ENCODE data around the gene CX3CR1. TPM values are rescaled to one million over a fixed set of nuclear protein-coding genes. Genes with fewer than 3 reads are reported as not detected.

The CX3CR1 gene
- total and polyA plus RNA-seq, 10 of the 15 experiments (the other 5 are each of a cell fraction or from before 2014, with no cell fraction given), result 0.05 to 0.53 (median 0.15) TPM

GRCh38 chr3:39224288-39224687, 55.5 kb downstream of the CX3CR1 start:
- ATAC-seq (no peak), DNase-seq (ENCODE audit: low read depth, low spot score) (no peak), FAIRE-seq (no peak)
- H3K79me2 ChIP-seq (ENCODE audit: control insufficient read depth, insufficient read depth, low read length), result no peaks in the 10 kb centered on the region
- H3K36me3 ChIP-seq (ENCODE audit: control insufficient read depth in 2 of 2, insufficient read depth in 2 of 2, low read length in 1 of 2), result no peaks in the 10 kb centered on the region
- H3K9ac ChIP-seq (ENCODE audit: control insufficient read depth, insufficient read depth, low read length), result no peak overlapping the region
- ChIA-PET CTCF (interaction anchor here (0.7 to 1.2 kb wide), 5 partner anchors 8 to 66 kb away, joined by 3 to 4 read pairs (median 3); no protein-coding TSS in a partner anchor), RAD21 (ENCODE audit: unreplicated experiment) (interaction anchor here (1.0 kb wide), 1 partner anchor 64 kb away, joined by 3 read pairs; no protein-coding TSS in a partner anchor), POLR2A (interaction anchor here (0.7 to 1.0 kb wide), 2 partner anchors 32 to 64 kb away, joined by 3 read pairs; partner anchors contain the start of gene XIRP1), SMC1A (ENCODE audit: uncharacterized antibody, unreplicated experiment) (interaction anchor here (1.0 to 1.4 kb wide), 2 partner anchors 62 to 64 kb away, joined by 3 to 7 read pairs; no protein-coding TSS in a partner anchor)
- in situ Hi-C loops (cut with MboI) (no loop called here), intact Hi-C loops (cut with micrococcal nuclease; ENCODE audit: unreplicated experiment) (no loop called here)
- H3K4me3 ChIP-seq, result no peak overlapping the region
- no peak overlapping the region for H2AFZ ChIP-seq (ENCODE audit: control insufficient read depth, low read depth, low read length)
- no peaks in the 10 kb centered on the region for H4K20me1 ChIP-seq (ENCODE audit: control insufficient read depth, insufficient read depth)
- peaks cover 22% of the 10 kb centered on the region for H3K4me1 ChIP-seq (ENCODE audit: control insufficient read depth, insufficient read depth, low read length)
- no peaks in the 10 kb centered on the region for H3K27me3 ChIP-seq (replicated peaks in 1 of 2; ENCODE audit: control insufficient read depth in 2 of 2, insufficient read depth in 2 of 2, low read length in 1 of 2)
- no peaks in the 10 kb centered on the region for H3K9me3 ChIP-seq (replicated peaks; ENCODE audit: control insufficient read depth, insufficient read depth, low read length)
- H3K4me2 ChIP-seq (ENCODE audit: control insufficient read depth, insufficient read depth), result no peak overlapping the region
- BruUV-seq (replicated peaks), result no TSS peak
- H3K27ac ChIP-seq (ENCODE audit: control insufficient read depth, insufficient read depth), result no peak overlapping the region
- 45% methylated on average over 2 of the region's 2 CpGs for WGBS (ENCODE audit: insufficient coverage, insufficient replicate concordance, low lambda C conversion rate, missing lambda C conversion rate)
- TF ChIP-seq RAD21 (IDR thresholded peaks at IDR 0.05; ENCODE audit: insufficient read depth, low read depth, low read length) (no peak), SUZ12 (IDR thresholded peaks at IDR 0.05; ENCODE audit: unreplicated experiment) (no peak), ZBTB40 (IDR thresholded peaks at IDR 0.05; ENCODE audit: borderline replicate concordance) (no peak), WRNIP1 (IDR thresholded peaks at IDR 0.05; ENCODE audit: borderline replicate concordance, low read depth, low read length) (no peak), MTA3 (IDR thresholded peaks at IDR 0.05; ENCODE audit: borderline replicate concordance, low read length) (no peak), NFIC (IDR thresholded peaks at IDR 0.05; ENCODE audit: low read depth, low read length) (no peak), NFYB (IDR thresholded peaks at IDR 0.05; ENCODE audit: insufficient read depth, low read depth, low read length) (no peak), TCF12 (IDR thresholded peaks at IDR 0.05; ENCODE audit: low read depth, low read length) (no peak), HCFC1 (IDR thresholded peaks at IDR 0.05; ENCODE audit: low read length) (no peak), TCF3 (IDR thresholded peaks at IDR 0.05; ENCODE audit: borderline replicate concordance, insufficient read depth, low read depth, low read length) (no peak), RELA (IDR thresholded peaks at IDR 0.05; ENCODE audit: borderline replicate concordance, partially characterized antibody) (no peak), ZZZ3 (IDR thresholded peaks at IDR 0.05; ENCODE audit: control insufficient read depth, insufficient read length, low read depth) (no peak), SIX5 (IDR thresholded peaks at IDR 0.05; ENCODE audit: low read depth, low read length, severe bottlenecking) (no peak), BCL11A (IDR thresholded peaks at IDR 0.05; ENCODE audit: low read depth, low read length) (no peak)
- TF ChIP-seq, protein P1, sequence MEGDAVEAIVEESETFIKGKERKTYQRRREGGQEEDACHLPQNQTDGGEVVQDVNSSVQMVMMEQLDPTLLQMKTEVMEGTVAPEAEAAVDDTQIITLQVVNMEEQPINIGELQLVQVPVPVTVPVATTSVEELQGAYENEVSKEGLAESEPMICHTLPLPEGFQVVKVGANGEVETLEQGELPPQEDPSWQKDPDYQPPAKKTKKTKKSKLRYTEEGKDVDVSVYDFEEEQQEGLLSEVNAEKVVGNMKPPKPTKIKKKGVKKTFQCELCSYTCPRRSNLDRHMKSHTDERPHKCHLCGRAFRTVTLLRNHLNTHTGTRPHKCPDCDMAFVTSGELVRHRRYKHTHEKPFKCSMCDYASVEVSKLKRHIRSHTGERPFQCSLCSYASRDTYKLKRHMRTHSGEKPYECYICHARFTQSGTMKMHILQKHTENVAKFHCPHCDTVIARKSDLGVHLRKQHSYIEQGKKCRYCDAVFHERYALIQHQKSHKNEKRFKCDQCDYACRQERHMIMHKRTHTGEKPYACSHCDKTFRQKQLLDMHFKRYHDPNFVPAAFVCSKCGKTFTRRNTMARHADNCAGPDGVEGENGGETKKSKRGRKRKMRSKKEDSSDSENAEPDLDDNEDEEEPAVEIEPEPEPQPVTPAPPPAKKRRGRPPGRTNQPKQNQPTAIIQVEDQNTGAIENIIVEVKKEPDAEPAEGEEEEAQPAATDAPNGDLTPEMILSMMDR (IDR thresholded peaks at IDR 0.05 in 2 of 3, conservative IDR thresholded peaks at IDR 0.05 in 1 of 3; ENCODE audit: control insufficient read depth in 2 of 3, extremely low read depth in 1 of 3, insufficient read depth in 1 of 3, low read depth in 3 of 3, low read length in 3 of 3), result no peak
- TF ChIP-seq, protein P2, sequence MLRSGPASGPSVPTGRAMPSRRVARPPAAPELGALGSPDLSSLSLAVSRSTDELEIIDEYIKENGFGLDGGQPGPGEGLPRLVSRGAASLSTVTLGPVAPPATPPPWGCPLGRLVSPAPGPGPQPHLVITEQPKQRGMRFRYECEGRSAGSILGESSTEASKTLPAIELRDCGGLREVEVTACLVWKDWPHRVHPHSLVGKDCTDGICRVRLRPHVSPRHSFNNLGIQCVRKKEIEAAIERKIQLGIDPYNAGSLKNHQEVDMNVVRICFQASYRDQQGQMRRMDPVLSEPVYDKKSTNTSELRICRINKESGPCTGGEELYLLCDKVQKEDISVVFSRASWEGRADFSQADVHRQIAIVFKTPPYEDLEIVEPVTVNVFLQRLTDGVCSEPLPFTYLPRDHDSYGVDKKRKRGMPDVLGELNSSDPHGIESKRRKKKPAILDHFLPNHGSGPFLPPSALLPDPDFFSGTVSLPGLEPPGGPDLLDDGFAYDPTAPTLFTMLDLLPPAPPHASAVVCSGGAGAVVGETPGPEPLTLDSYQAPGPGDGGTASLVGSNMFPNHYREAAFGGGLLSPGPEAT (IDR thresholded peaks at IDR 0.05; ENCODE audit: low read depth), result no peak
